IMR-90 (cell line): Measurements from ENCODE around the gene SPAG16. TPM values are rescaled to one million over a fixed set of nuclear protein-coding genes. Genes with fewer than 3 reads are reported as not detected.

Experiments used
- ATAC-seq: fragments of 200-7000 bp; cut with Tn5 transposase; 2 replicates; pipeline ENCODE4 v1.9.1; 2020; ENCODE audit warnings: low read depth, mild to moderate bottlenecking, moderate library complexity
- BruUV-seq: library from RNA; stranded (reverse); fragments of 400-500 nt; replicated peaks from 2 replicates; lab custom pipeline; 2021; lab: Mats Ljungman, UMichigan
- CTCF ChIA-PET: fragments of 300-600 bp; formaldehyde crosslinking; extraction: SDS; loops from one replicate; lab custom pipeline; 2021; ENCODE audit warnings: antibody characterized with exemption; lab: Yijun Ruan, JAX
- POLR2A ChIA-PET: fragments of 300-600 bp; sonication (Branson Sonifier 250); formaldehyde crosslinking; loops from one replicate; lab custom pipeline; 2022; ENCODE audit warnings: antibody characterized with exemption; ENCODE audit not compliant: unreplicated experiment; lab: Charles Lee
- DNase-seq: peaks from one replicate; pipeline ENCODE4 v3.0.0; 2013
- H2AFZ ChIP-seq: replicated peaks from 2 replicates; pipeline ENCODE3; 2013; ENCODE audit warnings: low read length, mild to moderate bottlenecking; ENCODE audit not compliant: poor library complexity
- H2AK5ac ChIP-seq: 2 replicates; pipeline ENCODE4 v1.6.1; 2013; ENCODE audit warnings: low read depth, low read length, inconsistent platforms
- H2AK9ac ChIP-seq: replicated peaks from 2 replicates; pipeline ENCODE3; 2013; ENCODE audit warnings: mild to moderate bottlenecking, low read depth, low read length, moderate library complexity; ENCODE audit not compliant: poor library complexity
- H2BK120ac ChIP-seq: 2 replicates; pipeline ENCODE4 v1.6.1; 2013; ENCODE audit warnings: low read depth, low read length, inconsistent platforms
- H2BK15ac ChIP-seq: 3 replicates; pipeline ENCODE4 v1.6.1; 2013; ENCODE audit warnings: low read depth, low read length, inconsistent platforms
- H2BK20ac ChIP-seq: 2 replicates; pipeline ENCODE4 v1.6.1; 2013; ENCODE audit warnings: low read depth, mild to moderate bottlenecking, inconsistent platforms, low read length, moderate library complexity
- H2BK5ac ChIP-seq: 2 replicates; pipeline ENCODE4 v1.6.1; 2013; ENCODE audit warnings: mild to moderate bottlenecking, low read depth, low read length, inconsistent platforms; ENCODE audit not compliant: poor library complexity, severe bottlenecking
- H3K14ac ChIP-seq: replicated peaks from 2 replicates; pipeline ENCODE4 v1.6.1; 2013; ENCODE audit warnings: low read depth, low read length, inconsistent platforms
- H3K18ac ChIP-seq: 2 replicates; pipeline ENCODE4 v1.6.1; 2013; ENCODE audit warnings: low read depth, low read length, control low read depth
- H3K23ac ChIP-seq: 2 replicates; pipeline ENCODE4 v1.6.1; 2013; ENCODE audit warnings: low read depth, low read length, inconsistent platforms
- H3K27ac ChIP-seq: 2 replicates; pipeline ENCODE4 v1.5.1; 2013; ENCODE audit warnings: mild to moderate bottlenecking, control low read depth, low read length; ENCODE audit not compliant: insufficient read depth
- H3K27me3 ChIP-seq: 2 replicates; pipeline ENCODE4 v1.6.1; 2013; ENCODE audit warnings: low read length; ENCODE audit not compliant: control insufficient read depth, insufficient read depth
- H3K36me3 ChIP-seq: 2 replicates; pipeline ENCODE4 v1.6.1; 2013; ENCODE audit warnings: low read length, mixed read lengths; ENCODE audit not compliant: control insufficient read depth, insufficient read depth
- H3K4ac ChIP-seq: 2 replicates; pipeline ENCODE4 v1.6.1; 2013; ENCODE audit warnings: low read depth, low read length, inconsistent platforms
- H3K4me1 ChIP-seq: 2 replicates; pipeline ENCODE4 v1.6.1; 2013; ENCODE audit warnings: low read length, mixed read lengths; ENCODE audit not compliant: control insufficient read depth, insufficient read depth
- H3K4me2 ChIP-seq: 2 replicates; pipeline ENCODE4 v1.6.1; 2013; ENCODE audit warnings: low read depth, mild to moderate bottlenecking, control low read depth, low read length, moderate library complexity
- H3K4me3 ChIP-seq: 2 replicates; pipeline ENCODE4 v1.5.1; 2013; ENCODE audit warnings: low read depth, mild to moderate bottlenecking, control low read depth, low read length, moderate library complexity; ENCODE audit not compliant: insufficient read depth
- H3K56ac ChIP-seq: 2 replicates; pipeline ENCODE4 v1.6.1; 2013; ENCODE audit warnings: low read length, inconsistent platforms; ENCODE audit not compliant: insufficient read depth; ENCODE audit errors: extremely low read depth
- H3K79me1 ChIP-seq, 2 experiments: 2 replicates each; pipeline ENCODE4 v1.6.1; 2013; ENCODE audit warnings: low read length in 2 of 2, inconsistent platforms in 1 of 2, low read depth in 1 of 2
- H3K9ac ChIP-seq: 2 replicates; pipeline ENCODE4 v1.6.1; 2013; ENCODE audit warnings: low read depth, low read length, control low read depth
- H3K9me1 ChIP-seq: 2 replicates; pipeline ENCODE4 v1.6.1; 2013; ENCODE audit warnings: low read length, inconsistent platforms; ENCODE audit not compliant: insufficient read depth
- H3K9me3 ChIP-seq: 2 replicates; pipeline ENCODE4 v1.6.1; 2013; ENCODE audit warnings: low read length; ENCODE audit not compliant: control insufficient read depth, insufficient read depth
- H4K20me1 ChIP-seq: 2 replicates; pipeline ENCODE4 v1.6.1; 2013; ENCODE audit warnings: low read length, inconsistent platforms; ENCODE audit not compliant: insufficient read depth
- H4K5ac ChIP-seq: 2 replicates; pipeline ENCODE4 v1.6.1; 2013; ENCODE audit warnings: mild to moderate bottlenecking, low read depth, low read length, control low read depth
- H4K8ac ChIP-seq, 2 experiments: 2 replicates each; pipeline ENCODE4 v1.6.1; 2013; ENCODE audit warnings: low read depth in 2 of 2, low read length in 2 of 2, control low read depth in 1 of 2, inconsistent platforms in 1 of 2
- H4K91ac ChIP-seq: 2 replicates; pipeline ENCODE4 v1.6.1; 2013; ENCODE audit warnings: low read depth, low read length, inconsistent platforms; ENCODE audit not compliant: insufficient read depth
- CEBPB ChIP-seq: IDR thresholded peaks from 2 replicates; pipeline ENCODE4 v1.6.1; 2012; ENCODE audit warnings: low read depth, low read length, improper control_type of control experiment
- CHD1 ChIP-seq: IDR thresholded peaks from 2 replicates; pipeline ENCODE4 v1.6.1; 2012; ENCODE audit warnings: low read depth, low read length, improper control_type of control experiment
- CTCF ChIP-seq: conservative IDR thresholded peaks from 2 replicates; pipeline ENCODE4 v1.5.1; 2012; ENCODE audit warnings: mild to moderate bottlenecking, low read depth, low read length, improper control_type of control experiment
- FOS ChIP-seq: fragments of 150-350 bp; IDR thresholded peaks from 2 replicates; pipeline ENCODE4 v1.6.1; 2016; ENCODE audit warnings: low read depth, low read length
- MAZ ChIP-seq: IDR thresholded peaks from 2 replicates; pipeline ENCODE4 v1.6.1; 2012; ENCODE audit warnings: low read depth, mild to moderate bottlenecking, low read length, improper control_type of control experiment, moderate library complexity, borderline replicate concordance
- MXI1 ChIP-seq: IDR thresholded peaks from 2 replicates; pipeline ENCODE4 v1.6.1; 2012; ENCODE audit warnings: low read depth, mild to moderate bottlenecking, low read length, moderate library complexity, borderline replicate concordance
- NFE2L2 ChIP-seq: fragments of 150-350 bp; IDR thresholded peaks from 2 replicates; pipeline ENCODE4 v1.6.1; 2016; ENCODE audit warnings: low read depth, mild to moderate bottlenecking, low read length
- SMC3 ChIP-seq: fragments of 150-350 bp; IDR thresholded peaks from 2 replicates; pipeline ENCODE4 v1.6.1; 2016; ENCODE audit warnings: low read depth, mild to moderate bottlenecking, antibody characterized with exemption, low read length, moderate library complexity
- WGBS, 2 experiments: methylation state at CpG; one replicate each; pipeline versions ENCODE4 v1.1.5 to v1.1.7; 2013; ENCODE audit warnings: missing lambda C conversion rate in 2 of 2; ENCODE audit not compliant: insufficient read length in 1 of 2; ENCODE audit errors: extremely low coverage in 2 of 2; 5-methylcytosine and 5-hydroxymethylcytosine counted together
- dilution Hi-C: fragments of 300-500 bp; cut with HindIII; formaldehyde crosslinking; loops from one replicate; pipeline ENCODE4 v1.14.3; 2018; ENCODE audit warnings: low sequenced_read_pairs; ENCODE audit not compliant: unreplicated experiment
- in situ Hi-C: fragments of 300-500 bp; cut with MboI; formaldehyde crosslinking; loops from 3 replicates; pipeline ENCODE4 v1.14.3; 2019; ENCODE audit warnings: low sequenced_read_pairs, inconsistent platforms, mixed read lengths
- intact Hi-C: fragments of 100-400 bp; cut with micrococcal nuclease; formaldehyde crosslinking; loops from 2 replicates; pipeline ENCODE4 v1.10.0; 2022
- polyA plus RNA-seq, 3 experiments: library from polyadenylated mRNA; depleted of rRNA; stranded (reverse); fragments of >200 nt; gene quantifications; 2 replicates each; pipeline ENCODE4 v1.2.3, GENCODE V29; 2012; ENCODE audit warnings: low replicate concordance in 1 of 3
- total RNA-seq: library from RNA; depleted of rRNA; stranded (reverse); fragments of >200 nt; gene quantifications from 2 replicates; pipeline ENCODE4 v1.2.3, GENCODE V29; 2012

The SPAG16 gene
- total and polyA plus RNA-seq, 2 of the 4 experiments (the other 2 are of a cell fraction), result 7.3 to 13.5 TPM

GRCh38 chr2:214217136-214217535 lies 932.9 kb downstream of the SPAG16 start:
- in situ Hi-C loops, result no loop called here
- Histone ChIP-seq H2AFZ (no peak overlapping the region), H4K5ac (no peak overlapping the region), H4K91ac (no peak overlapping the region), H3K27me3 (no peaks in the 10 kb centered on the region), H3K23ac (no peak overlapping the region), H3K27ac (no peak overlapping the region), H4K8ac (no peak overlapping the region), H3K4me3 (no peak overlapping the region), H3K79me1 (no peaks in the 10 kb centered on the region), H3K9me3 (no peaks in the 10 kb centered on the region), H2BK20ac (no peak overlapping the region), H3K36me3 (no peaks in the 10 kb centered on the region), H3K9me1 (no peaks in the 10 kb centered on the region), H2BK15ac (no peak overlapping the region), H3K4me1 (no peaks in the 10 kb centered on the region), H2BK5ac (no peak overlapping the region), H3K4ac (no peak overlapping the region), H3K56ac (no peak overlapping the region), H3K18ac (no peak overlapping the region), H3K14ac (no peak overlapping the region), H3K9ac (no peak overlapping the region), H4K20me1 (no peaks in the 10 kb centered on the region), H2AK5ac (no peak overlapping the region), H3K4me2 (no peak overlapping the region), H2BK120ac (no peak overlapping the region), H2AK9ac (no peak overlapping the region)
- POLR2A ChIA-PET, result no interaction called here
- dilution Hi-C loops, result no loop called here
- WGBS, 2 experiments, result no CpG with 5 or more reads among the region's 2 CpGs
- BruUV-seq, result no TSS peak
- DNase-seq (no peak), ATAC-seq (no peak)
- CTCF ChIA-PET, result interaction anchor here (1.5 kb wide), 1 partner anchor 12 kb away, joined by 3 read pairs; no protein-coding TSS in a partner anchor
- TF ChIP-seq SMC3 (no peak), CTCF (no peak), MXI1 (no peak), MAZ (no peak), CEBPB (no peak), NFE2L2 (no peak), CHD1 (no peak), FOS (no peak)
- intact Hi-C loops, result no loop called here
